Ramos (cell line): ENCODE measurements around the gene LRRC25.

Source experiments
- in situ Hi-C: fragments of 300-500 bp; cut with MboI; formaldehyde crosslinking; loops from one replicate; pipeline ENCODE4 v1.14.3; 2022; ENCODE audit warnings: low sequenced_read_pairs; ENCODE audit not compliant: unreplicated experiment

Gene LRRC25

DNA sequence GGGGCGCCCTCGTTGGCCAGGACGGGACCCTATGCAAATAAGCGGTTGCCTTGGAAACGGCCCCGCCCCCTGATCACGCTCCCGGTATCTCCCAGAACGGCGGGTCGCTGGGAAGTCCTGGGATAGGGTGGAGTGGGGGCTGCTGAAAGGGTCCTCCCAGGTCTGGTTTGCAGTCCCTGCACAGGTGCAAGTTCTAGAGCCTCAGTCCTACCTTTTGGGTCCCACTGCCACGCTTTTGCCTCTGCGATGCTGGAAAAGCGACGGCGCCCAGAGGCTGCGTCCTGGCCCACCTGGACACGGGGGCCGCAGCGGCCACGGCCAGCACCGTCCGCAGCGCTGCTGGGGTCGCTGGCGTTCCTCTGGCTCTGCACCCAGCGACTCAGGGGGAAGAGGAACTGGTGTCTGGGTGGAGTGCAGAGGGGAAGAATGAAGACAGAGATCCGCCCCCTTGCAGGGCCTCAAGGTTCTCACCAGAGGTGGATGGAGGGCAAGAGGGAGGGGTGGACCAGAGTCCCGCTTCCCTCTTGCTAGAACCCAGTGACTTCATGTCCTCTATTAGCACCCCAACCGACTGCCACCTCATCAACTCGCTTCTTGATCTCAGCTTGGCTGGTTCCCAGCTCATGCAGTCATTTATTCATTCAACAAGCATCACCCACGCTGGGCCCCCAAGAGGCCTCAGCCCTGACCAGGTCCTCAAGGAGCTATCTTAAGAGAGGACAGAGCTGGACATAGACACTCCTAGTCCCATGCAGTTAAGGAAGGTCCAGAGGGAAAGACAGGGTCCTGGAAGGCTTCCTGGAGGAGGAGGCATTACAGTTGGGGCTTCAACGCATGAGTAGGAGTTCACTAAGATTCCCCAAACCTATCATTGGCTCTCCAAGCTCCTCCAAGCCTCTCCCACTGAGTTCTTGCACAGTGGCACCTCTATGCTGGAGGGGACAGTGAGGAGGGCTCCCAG is at the start of gene LRRC25:
TSS of gene LRRC25 (minus strand) at position 381 of the 961 bp plus-strand sequence. CDS start 659 bp downstream, outside the sequence.
- in situ Hi-C loops = no loop called here

DNA sequence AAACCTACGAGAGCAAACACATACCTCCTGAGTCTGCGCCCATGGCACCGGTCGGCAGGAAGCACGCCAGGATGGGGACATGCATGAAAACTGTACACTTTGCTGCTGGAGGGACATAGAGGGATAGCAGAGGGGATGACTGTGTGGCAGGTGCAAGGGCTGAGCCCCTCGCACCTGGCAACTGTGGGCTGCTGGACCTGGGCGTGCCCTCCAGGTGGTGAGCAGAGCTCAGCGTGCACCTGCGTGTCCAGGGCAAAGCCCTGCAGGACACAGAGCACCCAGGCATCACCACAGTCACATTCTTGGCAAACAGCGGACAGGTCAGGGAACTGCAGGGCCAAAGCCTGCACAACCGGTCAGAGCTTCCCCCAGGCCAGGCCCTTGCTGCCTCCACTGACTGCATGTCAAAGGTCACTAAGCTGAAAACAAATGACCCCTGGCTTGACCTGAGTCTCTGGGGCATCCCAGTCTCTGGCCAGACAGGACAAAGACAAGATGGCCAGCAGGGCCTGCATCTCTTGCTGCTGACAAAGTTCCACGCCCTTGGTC is 49.5 kb upstream of the LRRC25 start:
- in situ Hi-C loops = no loop called here

DNA sequence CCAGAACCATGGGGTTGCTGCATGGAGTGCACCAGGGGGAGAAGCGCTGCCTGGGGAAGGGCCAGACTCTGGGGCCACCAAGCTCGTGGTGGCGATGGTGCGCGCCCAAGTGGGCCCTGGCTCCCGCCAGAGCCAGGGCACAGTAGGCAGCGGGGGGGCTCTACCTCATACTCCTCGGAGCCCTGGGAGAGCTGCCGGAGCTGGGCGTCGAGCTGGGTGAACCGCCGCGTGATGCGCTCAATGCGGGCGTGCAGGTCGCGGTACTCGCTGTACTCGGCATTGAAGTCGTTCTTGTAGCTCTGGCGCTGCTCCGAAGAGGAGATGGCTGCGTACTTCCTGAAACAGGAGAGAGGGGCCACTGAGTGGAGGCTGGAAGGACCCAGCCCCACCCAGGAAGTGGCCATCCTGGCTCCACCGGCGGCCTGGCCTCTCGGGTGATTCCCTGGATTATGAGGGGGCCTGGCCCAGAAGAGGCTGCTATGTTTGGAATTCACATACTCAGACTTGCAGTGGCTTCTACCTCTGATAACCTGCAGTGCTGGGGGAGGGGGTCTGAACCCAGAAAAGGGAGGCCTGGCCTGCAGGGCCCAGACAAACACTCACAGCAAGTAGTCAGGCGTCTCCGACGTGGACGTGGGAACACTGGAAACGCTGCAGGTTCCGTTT is 48.9 kb upstream of the LRRC25 start:
- in situ Hi-C loops = no loop called here

DNA sequence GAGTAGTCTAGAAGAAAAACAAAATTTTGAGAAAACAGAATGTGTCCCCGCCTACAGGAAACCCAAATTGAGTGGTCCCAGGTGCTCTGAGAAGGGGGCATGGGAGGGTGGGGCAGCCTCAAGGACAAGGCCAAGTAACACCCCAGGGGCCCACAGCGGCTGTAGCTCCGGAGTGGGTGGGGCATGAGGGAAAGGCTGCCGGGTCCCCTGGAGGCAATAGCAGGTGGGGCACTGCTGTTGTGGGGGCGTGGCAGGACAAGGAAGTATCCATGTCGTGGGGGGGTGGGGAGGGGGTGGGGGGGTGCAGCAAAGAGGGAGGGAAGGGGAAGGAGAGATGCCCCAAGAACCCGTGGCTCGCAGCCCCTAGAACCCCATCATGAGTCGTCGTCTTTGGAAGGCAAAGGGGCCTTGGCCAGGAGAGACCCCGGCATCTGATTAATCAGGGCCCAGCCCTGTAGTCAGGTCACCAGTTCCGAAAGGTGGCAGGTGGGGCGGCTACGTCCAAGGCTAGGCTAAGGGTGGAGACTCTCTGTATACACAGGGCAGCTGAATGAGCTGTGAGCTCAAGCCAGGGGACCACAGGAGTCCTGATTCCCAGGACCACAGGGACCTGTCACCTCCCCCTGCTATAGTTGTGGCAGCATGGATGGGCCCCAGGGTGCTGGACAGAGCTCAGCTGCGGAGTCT is 48.0 kb upstream of the LRRC25 start:
- in situ Hi-C loops = no loop called here

DNA sequence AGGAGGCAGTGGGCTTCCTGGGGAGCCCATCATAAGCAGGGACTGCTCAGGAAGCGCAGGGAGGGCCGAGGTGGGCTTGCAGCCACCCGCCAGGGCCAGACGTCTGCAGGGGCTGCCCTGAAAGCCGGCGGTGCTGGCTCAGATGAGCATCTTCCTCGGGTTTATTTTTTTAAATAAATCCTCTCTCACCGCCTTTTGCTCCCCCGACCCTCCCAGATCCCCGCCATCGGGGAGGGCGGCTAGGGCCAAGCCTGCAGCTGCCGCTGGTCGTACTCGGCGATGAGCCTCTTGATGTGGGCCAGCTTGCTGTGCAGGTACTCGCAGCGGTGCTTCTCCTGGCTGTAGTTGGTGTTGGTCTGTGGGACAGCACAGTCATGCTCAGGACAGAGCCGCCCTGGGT is 47.1 kb upstream of the LRRC25 start:
- in situ Hi-C loops = no loop called here

DNA sequence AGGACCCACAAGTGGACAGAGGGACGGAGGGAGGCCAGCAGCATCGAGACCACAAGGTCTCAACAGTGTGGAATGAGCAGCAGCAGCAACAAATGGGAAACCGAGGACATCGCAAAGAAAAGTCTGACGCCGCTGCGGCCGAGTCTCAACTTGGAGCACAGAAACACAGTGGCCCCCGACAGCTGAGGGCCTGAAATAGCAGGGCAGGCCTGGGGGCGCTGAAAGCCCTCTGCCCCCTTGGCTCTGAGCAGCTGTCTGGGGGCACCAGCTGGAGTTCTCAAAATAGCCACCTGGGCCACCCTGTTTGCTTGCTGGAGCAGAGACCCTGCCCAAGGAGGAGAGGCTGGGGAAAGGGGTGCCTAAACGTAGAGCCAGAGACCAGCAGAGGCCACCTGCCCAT is 46.4 kb upstream of the LRRC25 start:
- in situ Hi-C loops = no loop called here

DNA sequence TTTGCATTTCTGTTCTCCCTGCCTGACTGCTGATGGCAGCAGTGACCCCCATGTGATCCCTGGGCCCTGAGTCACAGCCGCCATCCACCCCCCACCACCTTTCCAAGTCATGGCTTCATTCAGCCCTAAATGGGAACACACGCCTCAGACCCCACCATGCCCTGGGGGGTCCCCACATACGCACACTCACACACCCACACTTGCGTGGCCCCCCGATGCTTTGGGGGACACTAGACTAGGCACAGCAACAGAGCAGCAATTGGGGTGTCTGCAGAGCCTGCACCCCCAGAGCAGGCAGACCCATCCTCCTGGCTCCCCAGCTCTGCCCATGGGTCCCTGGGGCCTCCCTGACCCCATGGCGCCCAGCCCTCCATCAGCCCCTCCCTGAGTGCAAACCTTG is 46.0 kb upstream of the LRRC25 start:
- in situ Hi-C loops = no loop called here

DNA sequence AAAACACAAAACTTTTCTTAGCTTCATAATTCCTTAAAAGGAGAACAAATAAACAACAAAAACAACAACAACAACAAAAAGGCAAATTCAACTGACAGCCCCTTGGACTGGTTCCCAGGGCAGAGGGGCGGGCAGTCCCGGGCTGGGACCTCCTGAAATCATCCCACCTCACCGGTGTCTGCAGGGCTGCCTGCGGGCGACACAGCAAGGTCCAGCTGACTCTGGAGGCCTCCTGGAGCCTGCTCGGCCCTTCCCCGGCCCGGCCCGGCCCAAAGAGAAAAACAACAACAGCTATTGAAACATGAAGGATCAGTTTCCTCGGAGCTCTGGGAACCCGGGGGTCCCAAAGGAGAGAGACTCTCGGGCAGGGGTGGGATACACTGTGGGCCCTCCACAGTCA is 45.5 kb upstream of the LRRC25 start:
- in situ Hi-C loops = no loop called here

DNA sequence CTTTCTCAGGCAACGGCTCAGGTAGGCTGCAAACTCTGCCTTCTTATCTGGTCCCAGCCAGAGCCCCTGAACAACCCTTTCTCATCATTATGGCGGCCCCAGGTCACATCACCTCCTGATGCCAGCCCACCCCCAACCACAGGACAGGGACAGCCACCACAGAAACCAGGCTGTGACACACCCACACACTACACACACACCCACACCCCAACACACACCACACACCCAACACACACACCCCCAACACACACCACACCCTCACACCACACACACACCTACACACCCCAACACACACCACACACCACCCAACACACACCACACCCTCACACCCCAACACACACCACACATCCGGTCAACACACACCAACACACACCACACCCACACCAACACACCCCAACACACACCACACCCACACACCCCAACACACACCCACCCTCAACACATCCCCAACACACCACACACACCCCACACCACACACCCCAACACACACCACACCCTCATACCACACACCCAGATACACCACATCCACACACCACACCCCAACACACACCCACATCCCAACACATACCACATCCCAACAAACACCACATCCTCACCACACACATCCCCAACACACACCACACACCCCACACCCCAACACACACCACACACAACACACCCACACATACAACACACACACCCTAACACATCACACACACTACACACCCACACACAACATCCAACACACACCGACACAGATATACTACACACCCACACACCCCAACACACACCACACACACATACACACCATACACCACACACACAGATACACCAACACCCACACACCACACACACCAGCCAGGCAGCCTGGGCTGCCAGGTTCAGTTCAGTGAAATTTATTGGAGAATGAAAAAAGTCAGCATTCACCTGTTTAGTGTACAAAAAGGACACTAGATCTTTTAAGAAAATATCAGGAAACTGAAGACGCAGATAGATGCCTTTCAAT is 44.7 kb upstream of the LRRC25 start:
- in situ Hi-C loops = no loop called here

DNA sequence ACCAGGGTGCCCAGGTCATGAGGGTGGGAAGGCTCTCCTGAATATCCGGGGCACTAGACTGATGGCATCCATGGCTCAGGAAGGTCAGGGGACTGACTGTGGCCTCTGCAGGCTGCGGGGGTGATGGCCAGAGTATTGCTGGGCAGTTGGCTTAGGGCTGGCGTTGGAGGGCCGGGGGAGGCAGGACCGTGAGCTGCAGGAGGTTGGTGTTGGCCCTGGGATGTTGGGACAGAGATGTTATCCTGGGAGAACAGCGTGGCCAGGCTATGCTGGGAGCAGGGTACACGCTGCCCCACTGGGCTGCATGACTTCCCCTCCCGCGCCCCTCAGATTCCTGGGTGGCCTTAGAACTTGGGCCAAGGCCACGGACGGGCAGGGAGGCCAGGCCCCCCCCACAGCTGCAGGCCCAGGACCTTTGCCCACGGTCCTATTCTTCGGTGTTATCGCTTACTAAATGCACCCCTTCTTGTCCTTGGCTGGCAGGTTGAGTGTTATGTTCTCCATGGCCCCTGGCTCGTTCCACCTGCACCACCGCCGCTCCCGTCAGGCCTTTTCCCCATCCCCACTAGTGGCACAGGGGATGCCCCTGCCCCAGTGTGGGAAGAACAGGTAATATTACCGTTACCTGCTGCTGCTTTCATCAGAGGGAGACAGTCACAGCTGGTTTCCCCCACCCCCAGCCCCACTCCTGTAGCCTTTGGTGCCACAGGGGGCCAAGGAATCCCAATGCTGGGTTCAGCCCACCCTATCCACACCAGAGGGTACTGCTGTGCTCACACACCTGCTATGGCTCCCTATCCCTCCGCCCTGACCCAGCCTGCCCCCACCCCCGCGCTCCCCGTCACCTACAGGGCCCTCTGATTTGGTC is 43.7 kb upstream of the LRRC25 start:
- in situ Hi-C loops = no loop called here

DNA sequence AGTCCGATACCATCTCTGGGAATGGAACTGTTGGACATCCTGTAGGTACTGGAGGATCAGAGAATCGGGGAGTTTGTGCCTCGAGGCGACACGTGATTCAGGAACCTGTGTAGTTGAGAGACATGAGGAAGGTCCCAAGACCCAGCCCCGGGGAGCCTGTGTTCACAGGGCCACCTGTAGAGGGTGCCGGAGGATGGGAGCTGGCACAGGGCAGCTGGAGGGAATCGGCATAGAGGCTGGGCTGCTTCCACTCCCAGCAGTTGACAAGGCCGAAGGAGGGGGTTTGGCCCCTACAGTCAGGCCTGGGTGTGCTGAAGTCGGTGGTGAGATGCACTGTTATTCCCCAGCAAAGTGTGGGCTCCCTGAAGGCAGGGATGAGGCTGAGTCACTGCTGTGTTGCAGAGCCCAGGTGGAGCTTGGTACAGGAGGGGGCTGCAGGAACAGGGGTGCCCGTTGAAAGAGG is 43.0 kb upstream of the LRRC25 start:
- in situ Hi-C loops = no loop called here

DNA sequence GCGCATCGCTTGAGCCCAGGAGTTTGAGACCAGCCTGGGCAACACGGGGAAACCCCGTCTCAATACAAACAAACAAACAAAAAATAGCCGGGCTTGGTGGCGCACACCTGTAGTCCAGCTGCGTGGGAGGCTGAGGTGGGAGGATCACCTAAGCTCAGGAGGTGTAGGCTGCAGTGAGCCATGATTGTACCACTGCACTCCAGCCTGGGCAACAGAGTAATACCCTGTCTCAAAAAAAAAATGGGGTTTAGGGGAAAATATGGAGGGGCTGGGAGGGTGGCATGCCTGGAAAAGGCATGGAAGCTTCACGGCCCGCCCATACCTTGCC is 42.5 kb upstream of the LRRC25 start:
- in situ Hi-C loops = no loop called here

DNA sequence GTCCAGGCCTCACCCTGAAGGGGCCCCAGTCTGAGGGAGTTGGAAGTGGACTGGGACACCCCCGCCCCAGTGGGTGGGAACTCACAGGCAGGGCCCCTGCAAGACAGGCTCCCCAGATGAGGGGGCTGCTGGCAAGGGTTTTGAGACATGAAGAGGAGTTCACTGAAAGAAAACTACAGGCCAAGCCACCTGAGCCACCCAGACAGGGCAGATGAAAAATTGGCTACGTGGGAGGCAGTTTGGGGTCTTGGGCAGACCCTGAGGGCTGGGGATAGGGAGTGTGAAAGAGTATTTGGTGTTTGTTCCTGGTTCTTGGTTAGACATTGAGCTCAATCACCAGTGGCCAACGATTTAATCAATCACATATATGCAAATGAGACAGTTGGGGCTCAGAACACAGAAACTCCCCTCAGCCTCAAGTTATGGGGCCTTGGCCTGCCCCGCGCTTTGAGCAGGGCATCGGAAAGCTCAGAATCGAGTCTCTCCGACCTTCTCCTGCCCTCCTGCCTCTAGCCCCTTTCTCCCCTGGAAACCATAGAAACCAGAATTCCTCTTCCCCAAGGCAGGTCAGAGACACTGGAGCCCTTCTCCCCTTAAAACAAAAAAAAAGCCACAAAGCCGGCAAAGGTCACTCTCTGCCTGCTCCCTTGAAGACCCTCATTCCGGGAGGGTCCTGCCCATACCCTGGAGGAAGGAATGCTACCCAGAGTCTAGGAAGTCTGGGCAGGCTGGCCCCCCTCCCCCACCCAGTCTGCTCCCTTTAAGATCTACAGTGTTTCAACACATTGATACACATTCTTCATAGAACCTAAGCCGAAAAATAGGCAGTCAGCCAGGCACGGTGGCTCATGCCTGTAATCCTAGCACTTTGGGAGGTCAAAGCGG is 41.8 kb upstream of the LRRC25 start:
- in situ Hi-C loops = no loop called here

DNA sequence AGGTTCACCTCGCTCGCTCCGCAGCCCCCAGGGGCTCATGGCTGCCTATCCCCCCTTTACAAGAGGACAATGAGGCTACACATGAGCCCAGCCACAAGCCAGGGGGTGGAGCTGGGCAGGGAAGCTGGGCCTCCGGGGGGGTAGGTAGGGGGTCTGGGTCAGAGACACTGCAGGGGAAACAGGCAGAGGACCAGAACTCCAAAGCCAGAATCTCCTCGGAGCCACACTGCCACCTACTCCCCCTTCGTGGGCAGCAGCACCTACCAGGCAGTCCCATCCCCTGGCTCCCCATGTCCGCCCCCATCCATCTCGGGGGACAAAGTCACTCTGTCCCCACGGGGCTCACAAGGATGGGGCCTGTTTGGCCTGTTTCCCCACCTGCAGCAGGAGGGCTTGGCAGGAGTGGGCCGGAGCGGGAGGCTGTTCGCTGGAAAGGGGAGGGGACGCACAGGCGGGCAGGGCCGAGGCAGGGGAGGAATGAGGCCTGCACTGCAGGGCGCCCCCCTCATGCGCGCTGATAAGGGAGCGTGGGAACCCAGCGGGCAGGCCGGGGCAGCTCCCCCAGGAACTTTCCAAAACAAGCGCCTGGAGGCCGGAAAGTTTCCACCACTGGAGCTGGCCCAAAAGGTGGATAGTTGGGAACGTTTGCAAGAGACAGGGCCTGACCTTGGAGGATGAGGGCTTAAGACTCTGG is 41.1 kb upstream of the LRRC25 start:
- in situ Hi-C loops = no loop called here

DNA sequence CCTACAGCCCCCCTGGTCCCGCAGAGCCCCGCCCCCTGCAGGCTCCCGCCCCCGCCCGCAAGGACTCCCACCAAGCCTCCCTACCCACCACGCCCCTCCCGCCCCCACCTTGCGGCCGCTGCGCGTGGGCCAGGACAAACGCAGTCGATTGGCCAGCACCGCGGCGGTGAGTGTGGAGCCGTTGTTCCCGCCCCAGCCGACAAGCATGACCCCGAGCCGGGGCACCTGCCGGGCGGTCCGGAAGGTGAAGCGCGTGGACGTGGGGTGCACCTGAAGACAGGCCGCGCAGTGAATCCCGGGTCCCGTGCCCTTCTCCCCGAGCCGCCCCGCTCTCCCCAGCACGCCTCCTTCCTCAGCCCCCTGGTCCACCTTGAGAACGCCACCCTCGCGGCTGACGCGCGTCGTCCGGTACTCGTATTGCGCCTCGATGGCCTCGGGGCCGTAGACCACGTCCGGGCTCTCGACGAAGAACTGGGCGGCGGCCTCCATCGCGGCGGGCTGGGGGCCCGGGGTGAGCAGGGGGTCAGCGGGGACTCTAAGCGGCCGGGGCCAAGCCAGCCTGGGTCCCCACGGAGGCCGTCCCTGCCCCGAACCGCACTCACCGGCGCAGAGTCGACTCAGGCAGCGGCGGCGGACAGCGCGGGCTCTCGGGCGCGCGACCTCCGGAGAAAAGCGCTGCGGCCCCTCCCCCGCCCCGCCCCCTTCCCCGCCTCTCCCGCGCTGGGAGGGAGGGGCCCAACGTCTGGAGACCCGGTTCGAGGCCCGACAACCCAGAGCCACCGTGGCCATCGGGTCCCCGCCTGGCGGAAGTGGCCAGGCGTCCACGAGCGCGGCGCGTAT is 40.3 kb upstream of the LRRC25 start, which contains the start of gene ISYNA1:
TSS of gene ISYNA1 (minus strand) at position 643 of the 840 bp plus-strand sequence. CDS start at position 489, 154 bp downstream.
- in situ Hi-C loops = no loop called here
